HTERT RPE-1 (cell line): ENCODE measurements around the gene PBX1.
"Not testable (repeated sequence)": the region's sequence is repeated elsewhere in the genome, so short reads cannot be mapped to it uniquely, and the experiment has no call there.

Source experiments
- in situ Hi-C: fragments of 300-500 bp; cut with MboI; formaldehyde crosslinking; loops from 4 replicates; pipeline ENCODE4 v1.14.3; 2020; ENCODE audit warnings: low sequenced_read_pairs

PBX1 gene

DNA sequence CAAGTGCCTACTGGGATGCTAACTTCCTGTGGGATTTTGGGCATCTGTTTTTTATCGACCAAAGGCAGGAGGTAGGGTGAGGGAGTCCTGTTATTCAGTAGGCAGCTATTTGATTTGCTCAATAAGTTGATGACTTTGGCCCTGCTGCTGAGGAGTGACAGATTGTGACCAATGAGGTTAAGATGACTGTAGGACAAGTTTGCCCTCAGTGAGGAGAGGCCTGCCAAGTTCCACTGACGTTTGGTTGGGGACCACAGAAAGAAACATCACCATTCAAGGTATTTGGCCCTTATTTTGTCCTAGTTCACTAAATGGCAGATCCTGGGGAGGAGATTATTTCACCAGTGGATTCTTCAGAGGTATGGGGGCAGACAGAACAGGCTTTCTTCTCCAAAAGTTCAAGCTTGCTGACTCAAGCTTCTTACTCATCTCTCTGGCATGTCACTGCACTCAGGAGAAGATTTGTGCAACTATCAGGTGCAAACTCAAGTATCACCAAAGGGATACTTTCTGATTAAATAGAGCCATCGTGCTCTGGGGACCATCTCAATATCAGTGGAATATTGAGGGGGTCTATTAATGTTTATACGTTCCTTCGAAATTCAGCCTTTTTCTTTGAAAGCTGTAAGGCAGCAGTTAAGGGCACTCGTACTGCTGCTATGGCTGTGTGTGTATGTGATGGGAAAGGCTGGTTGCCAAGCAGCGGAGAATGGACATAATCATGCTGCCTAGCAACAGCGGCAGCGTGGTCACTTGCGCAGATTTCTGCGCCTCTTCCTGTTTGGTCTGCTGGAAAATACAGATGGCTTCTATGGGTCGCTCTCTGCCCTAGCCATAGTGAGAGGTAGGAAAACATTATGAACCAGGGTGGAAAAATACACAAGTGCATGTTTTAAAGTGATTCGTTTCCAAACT is 78.7 kb downstream of the PBX1 start:
- in situ Hi-C loops = no loop called here

DNA sequence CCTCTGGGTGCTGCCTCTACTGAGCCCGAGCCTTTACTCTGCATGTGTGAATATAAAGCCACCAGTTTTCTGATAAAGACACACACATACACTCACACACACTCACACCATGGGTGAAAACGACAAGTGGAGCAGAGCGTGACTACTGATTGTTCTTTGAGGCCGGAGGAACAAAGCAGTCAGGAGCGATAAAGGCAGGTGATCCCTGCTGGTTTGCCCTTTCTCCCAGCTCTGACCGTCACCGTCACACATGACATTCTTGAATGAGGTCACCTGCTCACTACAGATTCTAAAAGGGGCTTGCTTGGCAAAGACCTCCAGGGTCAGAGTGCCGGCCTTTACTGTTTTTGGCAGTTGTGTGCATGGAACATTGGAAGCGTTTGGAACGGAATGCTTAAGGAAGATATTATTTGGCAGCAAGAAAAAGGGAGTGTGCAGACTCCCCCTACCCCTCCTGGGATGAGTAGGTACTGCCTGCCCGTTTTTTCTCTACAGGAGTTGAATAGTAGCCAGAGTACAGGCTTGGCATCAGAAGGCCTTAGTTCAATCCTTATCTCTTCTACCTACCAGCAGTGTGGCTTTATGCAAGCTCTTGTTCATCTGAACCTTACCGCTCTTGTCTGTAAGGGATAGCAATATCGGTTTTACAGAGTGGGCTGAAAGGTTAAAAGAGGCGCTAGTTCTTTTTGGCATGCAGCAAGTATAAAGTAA is 79.7 kb downstream of the PBX1 start:
- in situ Hi-C loops = no loop called here

GRCh38 chr1:164640686-164641352 is 81.8 kb downstream of the PBX1 start:
- in situ Hi-C loops = no loop called here

GRCh38 chr1:164641353-164641730 is 82.4 kb downstream of the PBX1 start:
- in situ Hi-C loops = no loop called here

DNA sequence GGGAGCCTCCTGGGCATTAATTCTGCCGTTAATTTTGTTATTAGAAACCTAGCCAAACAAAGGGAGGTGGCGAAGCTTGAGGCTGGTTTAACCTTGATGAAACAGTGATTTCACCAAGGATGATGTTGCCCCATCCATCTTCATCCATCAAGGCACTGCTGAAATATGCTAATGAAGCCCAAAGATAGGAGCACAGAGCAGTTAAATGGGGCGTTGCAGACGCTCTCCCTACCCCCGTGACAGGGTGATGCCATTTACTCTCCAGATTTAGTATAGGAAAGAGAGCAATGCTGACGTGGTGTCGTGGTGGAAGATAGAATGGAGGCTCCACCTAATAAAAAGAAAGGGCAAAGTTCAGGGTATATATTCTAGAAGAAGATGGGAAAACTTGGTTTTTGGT is 84.0 kb downstream of the PBX1 start:
- in situ Hi-C loops = no loop called here

DNA sequence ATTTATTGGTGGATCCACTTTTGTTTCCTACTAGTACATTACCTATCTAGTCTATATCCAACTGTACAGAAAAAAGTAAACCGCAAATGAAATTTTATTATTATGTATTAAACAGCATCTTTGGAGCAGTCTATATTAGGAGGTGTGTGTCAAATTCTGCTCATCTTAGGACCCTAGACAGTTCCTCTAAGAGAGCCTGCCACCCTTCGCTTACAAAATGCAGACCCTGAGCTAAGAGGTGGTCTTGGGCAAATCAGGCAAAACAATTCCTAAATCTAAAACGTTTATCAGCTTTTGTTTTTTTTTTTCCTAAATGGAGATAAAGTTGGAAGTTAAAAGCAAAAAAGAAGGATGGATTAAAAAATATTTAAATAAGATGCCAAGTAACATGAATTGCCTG is 85.3 kb downstream of the PBX1 start:
- in situ Hi-C loops = no loop called here

GRCh38 chr1:164644774-164645644 is 86.0 kb downstream of the PBX1 start:
- in situ Hi-C loops = no loop called here

DNA sequence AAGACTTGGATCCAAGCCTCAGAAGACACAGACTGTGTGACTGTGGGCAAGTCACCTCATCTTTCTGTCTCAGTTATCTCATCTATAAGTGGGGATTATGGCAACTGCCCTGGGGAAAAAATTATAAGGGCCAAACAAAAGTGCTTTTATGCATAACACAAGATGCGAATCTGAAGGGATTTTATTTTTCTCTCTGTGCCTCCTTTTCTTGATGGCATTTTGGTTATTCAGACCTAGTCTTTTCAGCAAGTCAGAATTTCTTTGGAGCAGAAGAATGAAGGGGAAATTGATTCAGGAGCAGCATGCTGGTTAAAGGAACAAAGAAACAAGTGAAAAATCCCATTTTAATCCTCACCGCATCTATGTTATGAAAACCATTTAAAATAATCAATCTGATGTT is 86.9 kb downstream of the PBX1 start:
- in situ Hi-C loops = no loop called here

DNA sequence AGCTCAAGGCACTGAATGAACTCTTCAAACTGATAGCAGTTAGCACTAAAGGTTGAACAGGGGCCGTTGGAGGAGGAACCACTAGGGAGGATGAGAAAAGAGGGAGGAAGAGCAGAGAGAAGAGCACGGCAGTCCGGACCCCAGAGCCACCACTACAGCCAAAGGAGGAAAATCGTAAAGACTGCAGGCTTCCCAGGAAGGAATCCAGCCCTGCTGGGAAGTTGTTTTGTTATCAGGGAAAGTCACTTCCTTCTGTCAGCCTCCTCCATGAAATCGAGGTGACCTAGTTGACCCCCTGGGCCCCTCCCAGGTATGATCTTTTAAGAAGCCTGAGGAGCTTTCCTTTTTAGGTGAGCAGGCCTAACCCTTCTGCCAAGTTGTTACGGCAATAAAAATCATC is 88.2 kb downstream of the PBX1 start:
- in situ Hi-C loops = no loop called here

GRCh38 chr1:164648636-164649035 is 89.7 kb downstream of the PBX1 start:
- in situ Hi-C loops = no loop called here

DNA sequence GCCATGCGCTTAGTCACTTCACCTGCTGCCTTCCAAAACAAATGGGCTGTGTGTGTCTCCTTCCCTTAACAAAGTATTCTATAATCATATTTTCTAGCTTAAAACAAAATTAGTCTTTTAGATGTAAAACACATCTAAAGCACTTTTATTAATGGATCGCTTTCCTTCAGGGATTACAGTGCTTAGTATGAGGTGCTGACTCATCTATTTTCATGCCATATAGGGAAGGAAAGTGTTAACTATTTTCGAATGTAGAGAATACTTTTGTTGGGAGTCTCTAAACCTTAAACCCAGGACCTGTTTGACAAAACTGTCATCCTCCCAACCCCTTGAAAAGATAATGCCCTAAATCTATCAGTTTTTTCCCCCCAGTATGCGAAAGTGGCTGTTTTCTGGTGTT is 90.2 kb downstream of the PBX1 start:
- in situ Hi-C loops = no loop called here

GRCh38 chr1:164650531-164650930 is 91.5 kb downstream of the PBX1 start:
- in situ Hi-C loops = no loop called here

- in situ Hi-C loops = no loop called here
Observed at GRCh38 chr1:164651351-164651951, 92.5 kb downstream of the PBX1 start.

DNA sequence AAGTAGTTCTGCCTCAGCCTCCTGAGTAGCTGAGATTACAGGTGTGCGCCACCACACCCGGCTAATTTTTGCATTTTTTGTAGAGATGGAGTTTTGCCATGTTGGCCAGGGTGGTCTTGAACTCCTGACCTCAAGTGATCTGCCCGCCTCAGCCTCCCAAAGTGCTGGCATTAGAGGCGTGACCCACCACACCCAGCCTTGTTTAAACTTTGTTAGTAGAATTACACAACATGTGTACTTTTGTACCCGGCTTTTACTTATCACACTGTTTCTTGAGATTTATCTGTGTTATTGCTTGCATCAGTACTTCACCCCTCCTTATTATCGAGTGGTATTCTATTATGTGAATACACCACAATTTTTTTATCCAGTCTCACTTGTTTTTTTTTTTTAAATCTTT is 94.0 kb downstream of the PBX1 start:
- in situ Hi-C loops = not testable (repeated sequence)

- in situ Hi-C loops = no loop called here
Observed at GRCh38 chr1:164653705-164654104, 94.7 kb downstream of the PBX1 start.

DNA sequence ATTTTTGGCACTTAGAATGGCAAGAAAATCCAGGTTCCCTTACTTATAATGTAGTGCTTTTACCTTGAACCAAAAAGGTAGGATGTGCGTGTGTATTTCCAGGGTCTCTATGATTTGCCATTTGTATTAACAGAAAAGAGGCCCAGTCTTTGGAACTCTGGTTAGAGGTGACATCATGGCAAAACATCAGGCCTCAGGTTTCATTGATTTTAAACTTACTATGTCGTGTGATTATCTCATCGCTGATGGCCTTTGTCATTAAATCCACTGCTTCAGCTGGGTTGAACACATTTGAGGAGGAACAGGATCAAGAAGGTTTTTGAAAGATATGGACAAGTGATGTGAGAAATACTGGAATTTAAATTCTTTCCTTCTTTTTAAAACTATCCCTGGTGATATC is 95.2 kb downstream of the PBX1 start:
- in situ Hi-C loops = no loop called here

DNA sequence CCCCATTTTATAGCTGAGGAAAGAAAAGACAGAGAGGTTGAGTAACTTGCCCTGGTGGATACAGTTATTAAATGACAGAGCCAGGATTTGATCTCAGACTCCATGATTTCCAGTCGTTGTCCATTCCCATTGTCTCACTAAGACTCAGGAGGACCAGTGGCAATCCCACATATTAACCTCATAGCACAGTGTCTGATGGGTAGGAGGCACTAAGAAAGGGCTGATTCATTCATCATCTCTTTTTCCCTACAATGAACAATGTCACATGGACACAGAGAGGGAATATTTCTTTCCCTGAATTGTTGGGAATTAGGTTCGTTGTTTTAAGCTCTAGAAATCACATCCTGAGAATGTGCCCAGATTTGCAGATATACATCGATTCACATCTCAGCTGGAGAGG is 99.9 kb downstream of the PBX1 start:
- in situ Hi-C loops = no loop called here

- in situ Hi-C loops = no loop called here
Observed at GRCh38 chr1:164659621-164660411, 100.8 kb downstream of the PBX1 start.

GRCh38 chr1:164660412-164660772 is 101.4 kb downstream of the PBX1 start:
- in situ Hi-C loops = no loop called here

DNA sequence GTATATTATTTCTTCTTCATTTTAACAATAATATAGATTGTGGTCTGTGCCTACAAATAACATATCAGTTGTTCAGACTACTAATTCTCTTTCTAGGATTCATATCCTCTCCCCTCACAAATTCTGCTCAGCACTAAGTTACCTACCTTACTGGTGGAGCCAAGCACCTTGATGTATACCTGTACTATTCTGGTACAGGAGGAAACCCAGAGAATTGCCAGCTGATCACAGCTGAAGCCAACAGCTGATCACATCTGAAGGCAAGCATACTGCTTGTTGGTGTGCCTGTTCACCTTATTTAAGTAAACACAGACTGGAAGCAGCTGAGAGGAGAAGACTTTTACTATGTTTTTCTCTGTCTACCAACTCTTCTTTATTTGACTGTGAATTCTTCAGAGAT is 101.8 kb downstream of the PBX1 start:
- in situ Hi-C loops = no loop called here
